NCI-H510A treated with DMSO at 0.1 percent for 48 hours (cell line): ENCODE data around the gene MTHFSD.
"Not testable (repeated sequence)": the region's sequence is repeated elsewhere in the genome, so short reads cannot be mapped to it uniquely, and the experiment has no call there.

ENCODE experiments used
- DNase-seq: peaks from one replicate; lab custom pipeline; 2025; lab: John Stamatoyannopoulos, UW

MTHFSD gene

GRCh38 chr16:86554917-86555703, at the start of gene MTHFSD:
Gene MTHFSD (minus strand): TSS chr16:86555235. CDS start chr16:86555184, 51 bp downstream.
- DNase-seq = peak; percentile 66

- no peak for DNase-seq
Measured at GRCh38 chr16:86604436-86605193, 49.6 kb upstream of the MTHFSD start.

- DNase-seq = no peak
Measured at GRCh38 chr16:86602521-86602920, 47.5 kb upstream of the MTHFSD start.

- no peak for DNase-seq
Measured at GRCh38 chr16:86601356-86601755, 46.3 kb upstream of the MTHFSD start.

- no peak for DNase-seq
Measured at GRCh38 chr16:86598607-86599565, 43.9 kb upstream of the MTHFSD start.

GRCh38 chr16:86597880-86598606, 43.0 kb upstream of the MTHFSD start:
- DNase-seq = no peak

GRCh38 chr16:86597126-86597879, 42.3 kb upstream of the MTHFSD start:
- no peak for DNase-seq

GRCh38 chr16:86595983-86596605, 41.1 kb upstream of the MTHFSD start:
- no peak for DNase-seq

- no peak for DNase-seq
Measured at GRCh38 chr16:86594721-86595120, 39.7 kb upstream of the MTHFSD start.

GRCh38 chr16:86593913-86594620, 39.0 kb upstream of the MTHFSD start:
- no peak for DNase-seq

- DNase-seq = no peak
Measured at GRCh38 chr16:86591270-86591669, 36.2 kb upstream of the MTHFSD start.

- no peak for DNase-seq
Measured at GRCh38 chr16:86590501-86591144, 35.6 kb upstream of the MTHFSD start.

- not testable (repeated sequence) for DNase-seq
Measured at GRCh38 chr16:86587955-86588354, 32.9 kb upstream of the MTHFSD start.

GRCh38 chr16:86587487-86587886, 32.5 kb upstream of the MTHFSD start:
- no peak for DNase-seq

GRCh38 chr16:86585821-86586611, 31.0 kb upstream of the MTHFSD start:
- no peak for DNase-seq

GRCh38 chr16:86584726-86585721, 30.0 kb upstream of the MTHFSD start:
- DNase-seq = no peak
